ENCODE data around the gene BBC3.
"Not testable (repeated sequence)": the region's sequence is repeated elsewhere in the genome, so short reads cannot be mapped to it uniquely, and the experiment has no call there.

Gene BBC3

GRCh38 chr19:47258434-47258833 lies 27.4 kb upstream of the BBC3 start:
- no peak for DNase-seq (ENCODE audit: low spot score)

GRCh38 chr19:47257411-47258169 lies 26.6 kb upstream of the BBC3 start:
- no peak for DNase-seq (ENCODE audit: low spot score)

GRCh38 chr19:47256693-47257410 lies 25.9 kb upstream of the BBC3 start:
- DNase-seq (ENCODE audit: low spot score): peak; percentile 99

DNA sequence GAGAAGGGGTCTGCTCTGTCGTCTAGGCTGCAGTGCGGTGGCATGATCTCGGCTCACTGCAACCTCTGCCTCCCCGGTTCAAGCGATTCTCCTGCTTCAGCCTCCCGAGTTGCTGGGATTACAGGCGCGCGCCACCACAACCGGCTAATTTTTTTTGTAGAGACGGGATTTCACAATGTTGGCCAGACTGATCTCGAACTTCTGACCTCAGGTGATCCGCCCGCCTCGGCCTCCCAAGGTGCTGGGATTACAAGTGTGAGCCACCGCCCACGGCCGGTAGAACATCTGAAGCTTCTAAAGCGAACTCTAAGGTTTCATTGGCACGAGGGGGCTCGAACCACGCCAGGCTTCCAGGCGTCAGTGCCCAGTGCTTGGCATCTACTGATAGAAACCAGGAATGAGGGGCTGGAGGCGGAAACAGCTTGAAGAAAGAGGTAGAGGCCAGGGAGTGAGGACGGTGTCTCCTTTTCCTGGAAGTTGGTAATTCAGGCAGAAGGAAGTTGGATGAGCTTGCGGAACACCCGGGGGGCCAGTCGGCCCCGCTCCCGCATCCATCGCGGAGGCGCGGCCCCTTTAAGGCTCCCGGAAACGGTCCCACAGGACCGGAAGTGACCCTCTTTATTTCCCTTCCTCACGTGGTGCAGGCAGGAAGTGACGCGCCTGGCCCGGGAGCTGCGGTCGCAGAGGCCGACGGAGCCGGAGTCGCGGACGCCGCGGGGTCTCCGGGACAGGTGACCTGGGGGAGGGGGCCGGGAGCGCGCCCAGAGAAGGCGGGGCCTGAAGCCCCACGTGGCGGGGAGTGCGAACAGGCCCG lies 25.1 kb upstream of the BBC3 start, which contains the start of gene CCDC9:
TSS of gene CCDC9 (plus strand) at position 647 of the 814 bp plus-strand sequence. CDS start 1,876 bp downstream, outside the sequence.
- DNase-seq (ENCODE audit: low spot score): no peak

DNA sequence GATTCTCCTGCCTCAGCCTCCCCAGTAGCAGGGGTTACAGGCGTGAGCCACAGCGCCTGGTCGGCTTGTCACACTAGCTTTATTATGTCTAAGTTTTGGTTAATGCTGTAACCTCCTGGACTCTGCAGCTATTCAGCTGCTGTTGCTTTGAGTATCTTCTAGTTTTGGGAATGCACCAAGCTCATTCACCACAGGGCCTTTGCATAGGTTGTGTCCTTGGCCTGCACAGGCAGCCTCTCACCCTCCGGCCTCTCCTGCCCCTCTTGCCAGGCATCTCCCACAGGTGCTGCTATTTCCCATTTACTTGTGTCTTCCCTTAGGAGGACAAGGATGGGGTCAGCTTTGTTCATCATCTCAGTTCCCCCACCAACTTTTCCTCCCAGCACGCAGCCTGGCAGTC lies 23.0 kb upstream of the BBC3 start:
- DNase-seq (ENCODE audit: low spot score): no peak

GRCh38 chr19:47253467-47253881 lies 22.5 kb upstream of the BBC3 start:
- DNase-seq (ENCODE audit: low spot score): no peak

- DNase-seq (ENCODE audit: low spot score): not testable (repeated sequence)
Observed at GRCh38 chr19:47253016-47253415, 22.0 kb upstream of the BBC3 start.

- peak; percentile 75 for DNase-seq (ENCODE audit: low spot score)
Observed at GRCh38 chr19:47247308-47247990, 16.4 kb upstream of the BBC3 start.

GRCh38 chr19:47243776-47244547 lies 13.0 kb upstream of the BBC3 start:
- DNase-seq (ENCODE audit: low spot score): peak; percentile 83

DNA sequence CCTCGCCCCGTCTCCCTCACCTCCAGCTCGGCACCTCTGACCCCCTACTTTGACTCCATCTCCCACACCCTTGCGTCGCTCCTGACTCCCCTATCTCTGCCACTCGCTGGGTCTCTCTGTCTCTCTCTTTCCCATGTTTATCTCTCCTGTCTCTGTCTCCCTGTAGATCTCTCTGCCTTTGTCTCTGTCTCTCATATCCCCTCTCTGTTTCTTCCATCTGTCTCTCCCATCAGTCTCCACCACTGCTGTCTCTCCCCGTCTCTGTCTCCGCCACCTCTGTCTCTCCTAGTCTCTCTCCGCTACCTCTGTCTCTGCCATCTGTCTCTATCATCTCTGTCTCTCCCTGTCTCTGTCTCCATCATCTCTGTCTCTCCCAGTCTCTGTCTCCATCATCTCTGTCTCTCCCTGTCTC lies 12.4 kb upstream of the BBC3 start:
- no peak for DNase-seq (ENCODE audit: low spot score)

DNA sequence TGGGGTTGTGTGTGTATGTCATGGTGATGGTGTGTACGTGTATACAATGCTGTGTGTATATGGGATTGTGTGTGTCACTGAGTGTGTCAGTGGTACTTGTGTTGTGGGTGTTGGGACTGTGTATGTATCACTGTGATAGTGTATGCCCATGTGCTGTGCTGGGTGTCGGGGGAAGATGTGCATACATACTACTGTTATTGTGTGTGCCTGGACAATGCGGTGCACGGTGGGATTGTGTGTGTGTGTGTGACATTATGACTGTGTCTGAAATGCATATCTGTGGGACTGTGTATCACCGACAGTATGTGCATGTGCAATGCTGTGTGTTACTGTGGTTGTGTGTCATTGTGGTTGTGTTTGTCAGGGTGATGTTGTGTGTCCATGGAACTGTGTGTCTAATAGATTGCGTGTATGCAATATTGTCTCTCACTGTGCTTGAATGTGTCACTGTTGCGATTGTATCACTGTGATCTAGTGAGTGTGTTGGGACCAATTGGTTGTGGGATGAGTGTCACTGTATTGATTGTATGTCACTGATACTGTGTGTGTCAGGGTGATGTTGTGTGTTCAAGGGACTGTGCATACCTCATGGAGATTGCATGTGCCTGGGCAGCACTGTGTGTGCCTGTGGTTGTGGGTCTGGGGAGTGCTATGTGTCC lies 11.0 kb upstream of the BBC3 start:
- no peak for DNase-seq (ENCODE audit: low spot score)

GRCh38 chr19:47240996-47241918 lies 10.3 kb upstream of the BBC3 start:
- peak; percentile 62 for DNase-seq (ENCODE audit: low spot score)

GRCh38 chr19:47240556-47240955 lies 9.6 kb upstream of the BBC3 start:
- no peak for DNase-seq (ENCODE audit: low spot score)

- DNase-seq (ENCODE audit: low spot score): peak; percentile 57
Observed at GRCh38 chr19:47239610-47240296, 8.8 kb upstream of the BBC3 start.

DNA sequence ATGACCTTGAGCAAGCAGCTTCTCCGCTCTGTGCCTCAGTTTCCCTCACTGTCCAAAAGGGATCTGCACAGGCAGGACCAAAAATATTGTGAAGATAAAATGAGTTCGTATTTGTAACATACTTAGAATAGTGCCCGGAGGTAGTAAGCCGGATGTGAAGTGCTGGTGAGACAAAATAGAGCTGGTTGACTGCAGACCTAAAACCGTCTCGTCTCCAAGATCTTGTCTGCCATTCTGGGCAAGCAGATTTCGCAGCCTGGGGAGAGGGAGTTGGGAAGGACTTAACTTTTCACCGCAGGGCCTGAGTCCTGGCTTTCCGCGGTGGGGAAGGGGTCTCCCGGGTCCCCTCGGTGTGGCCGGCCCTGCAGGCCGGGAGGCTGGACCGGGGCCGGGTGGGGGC lies 8.2 kb upstream of the BBC3 start:
- no peak for DNase-seq (ENCODE audit: low spot score)

- no peak for DNase-seq (ENCODE audit: low spot score)
Observed at GRCh38 chr19:47236072-47236675, 5.2 kb upstream of the BBC3 start.

DNA sequence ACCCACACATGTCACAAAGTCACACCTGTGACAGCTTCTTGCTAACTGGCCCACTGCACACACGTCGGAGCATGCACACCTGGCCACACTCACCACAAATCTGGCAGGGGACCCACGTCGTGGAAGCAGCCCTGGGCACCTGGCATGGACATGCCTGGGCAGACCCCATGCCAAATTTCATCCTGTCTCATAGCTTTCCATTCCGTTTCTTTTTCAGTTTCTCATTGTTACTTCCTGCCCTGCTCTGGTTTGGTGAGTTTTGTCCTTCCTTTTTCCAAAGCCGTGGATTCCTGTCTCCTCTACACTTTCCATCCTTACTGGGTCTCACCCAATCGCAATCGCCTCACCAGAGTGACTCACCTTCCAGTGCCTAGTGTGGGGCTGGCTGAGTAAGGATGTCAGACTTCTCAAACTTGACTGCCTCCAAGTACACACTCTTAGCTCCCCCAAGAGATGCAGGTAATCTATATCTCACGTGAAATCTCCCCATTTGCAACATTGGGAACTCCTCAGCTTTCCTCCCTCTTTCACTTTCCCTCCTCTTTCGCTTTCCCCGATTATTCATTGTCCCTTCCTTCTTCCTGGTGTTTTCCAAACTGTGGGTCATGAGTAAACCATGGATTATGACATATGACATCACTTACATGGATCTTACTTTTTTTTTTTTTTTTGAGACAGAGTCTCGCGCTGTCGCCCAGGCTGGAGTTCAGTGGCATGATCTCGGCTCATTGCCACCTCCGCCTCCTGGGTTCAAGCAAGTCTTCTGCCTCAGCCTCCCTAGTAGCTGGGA lies 1.6 kb upstream of the BBC3 start:
- no peak for DNase-seq (ENCODE audit: low spot score)

Measured in germinal center (tissue), 1 donor.